Measurements from ENCODE around the gene PCDH17.

The PCDH17 gene

DNA sequence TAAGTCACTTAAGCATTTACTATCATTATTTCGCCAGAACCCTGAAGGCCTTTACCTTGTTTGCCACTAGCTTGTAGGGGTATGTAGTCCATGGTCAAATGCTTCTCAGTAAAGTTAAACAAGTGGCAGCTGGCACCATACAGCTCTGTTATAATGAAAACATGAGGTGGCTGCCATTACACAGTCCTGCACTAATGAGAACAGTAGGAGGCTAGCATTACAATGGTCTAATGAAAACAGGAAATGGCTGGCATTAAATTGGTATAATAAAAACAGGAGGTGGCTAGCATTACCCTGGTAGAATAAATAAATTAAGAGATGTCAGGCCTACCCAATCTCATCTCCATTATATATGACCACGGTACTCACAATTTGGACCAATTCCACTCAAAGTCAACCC, 107.5 kb downstream of the PCDH17 start:
- TF ChIP-seq, protein P1, sequence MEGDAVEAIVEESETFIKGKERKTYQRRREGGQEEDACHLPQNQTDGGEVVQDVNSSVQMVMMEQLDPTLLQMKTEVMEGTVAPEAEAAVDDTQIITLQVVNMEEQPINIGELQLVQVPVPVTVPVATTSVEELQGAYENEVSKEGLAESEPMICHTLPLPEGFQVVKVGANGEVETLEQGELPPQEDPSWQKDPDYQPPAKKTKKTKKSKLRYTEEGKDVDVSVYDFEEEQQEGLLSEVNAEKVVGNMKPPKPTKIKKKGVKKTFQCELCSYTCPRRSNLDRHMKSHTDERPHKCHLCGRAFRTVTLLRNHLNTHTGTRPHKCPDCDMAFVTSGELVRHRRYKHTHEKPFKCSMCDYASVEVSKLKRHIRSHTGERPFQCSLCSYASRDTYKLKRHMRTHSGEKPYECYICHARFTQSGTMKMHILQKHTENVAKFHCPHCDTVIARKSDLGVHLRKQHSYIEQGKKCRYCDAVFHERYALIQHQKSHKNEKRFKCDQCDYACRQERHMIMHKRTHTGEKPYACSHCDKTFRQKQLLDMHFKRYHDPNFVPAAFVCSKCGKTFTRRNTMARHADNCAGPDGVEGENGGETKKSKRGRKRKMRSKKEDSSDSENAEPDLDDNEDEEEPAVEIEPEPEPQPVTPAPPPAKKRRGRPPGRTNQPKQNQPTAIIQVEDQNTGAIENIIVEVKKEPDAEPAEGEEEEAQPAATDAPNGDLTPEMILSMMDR (IDR thresholded peaks at IDR 0.05; ENCODE audit: low read depth, low read length), result no peak
- H3K4me3 ChIP-seq (ENCODE audit: low read depth, low read length), result no peak overlapping the region

DNA sequence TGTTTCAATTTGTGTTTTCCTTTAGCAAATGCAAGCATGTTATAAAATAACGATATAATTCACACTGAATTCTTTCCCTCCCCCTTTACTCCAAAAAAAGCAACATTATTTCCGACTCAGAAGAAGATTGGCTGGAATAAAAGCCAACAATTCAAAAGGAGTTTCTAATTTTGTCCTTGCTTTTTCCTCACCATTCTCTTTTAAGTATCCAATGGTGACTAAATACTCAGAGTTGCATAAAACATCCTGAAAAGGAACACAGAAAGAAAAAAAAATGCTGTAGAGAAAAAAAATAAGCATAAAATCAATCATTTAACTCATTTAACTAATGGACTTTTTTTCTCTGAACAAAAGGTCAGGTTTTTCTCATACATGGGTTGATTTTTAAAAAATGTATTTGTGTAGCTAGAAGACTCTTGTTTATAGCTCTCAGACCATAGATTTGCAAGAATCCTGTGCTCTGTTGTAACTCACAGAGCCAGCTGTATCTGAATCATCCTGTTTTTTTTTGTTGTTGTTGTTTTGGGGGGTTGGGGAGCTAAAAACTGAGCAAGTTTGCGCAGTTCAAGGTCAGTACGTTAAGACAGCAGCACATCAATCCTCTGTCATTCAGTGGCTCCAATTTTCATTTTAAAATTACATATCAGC, 108.1 kb downstream of the PCDH17 start:
- TF ChIP-seq, protein P1 (IDR thresholded peaks at IDR 0.05; ENCODE audit: low read depth, low read length), result no peak
- H3K4me3 ChIP-seq (ENCODE audit: low read depth, low read length), result no peak overlapping the region

DNA sequence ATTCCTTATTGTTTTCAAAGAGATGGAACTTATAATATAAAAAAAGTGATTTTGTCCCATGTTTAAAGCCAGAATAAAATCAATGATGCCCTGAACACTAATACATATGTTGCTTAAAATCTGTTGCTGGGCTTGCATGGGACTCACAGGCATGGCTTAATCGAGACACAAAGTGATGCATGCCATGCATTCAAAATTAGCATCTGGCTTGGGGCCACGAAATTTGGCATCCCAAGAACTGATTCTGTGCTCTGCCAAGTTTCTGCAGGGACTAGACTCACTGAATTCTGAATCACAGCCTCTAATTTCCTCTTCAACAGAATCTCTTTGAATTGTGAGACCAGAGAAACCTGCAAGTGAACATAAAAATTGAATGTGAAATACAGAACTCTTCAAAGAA, 109.2 kb downstream of the PCDH17 start:
- TF ChIP-seq, protein P1 (IDR thresholded peaks at IDR 0.05; ENCODE audit: low read depth, low read length), result no peak
- no peak overlapping the region for H3K4me3 ChIP-seq (ENCODE audit: low read depth, low read length)

DNA sequence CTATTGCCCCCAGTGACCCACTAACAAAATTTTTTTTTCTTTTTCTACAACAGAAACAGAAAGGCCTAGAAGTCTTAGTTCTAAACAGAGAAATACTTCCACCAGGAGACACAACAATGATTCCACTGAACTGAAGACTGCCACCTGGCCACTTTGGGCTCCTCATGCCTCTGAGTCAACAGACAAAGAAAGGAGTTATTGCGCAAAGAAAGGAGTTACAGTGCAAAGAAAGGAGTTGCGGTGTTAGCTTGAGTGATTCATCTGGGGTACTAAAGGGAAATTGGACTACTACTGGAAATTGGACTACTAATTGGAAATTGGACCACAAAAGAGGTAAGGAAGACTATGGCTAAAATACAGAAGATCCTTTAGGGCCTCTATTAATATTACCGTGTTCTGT, 116.6 kb downstream of the PCDH17 start:
- no peak overlapping the region for H3K4me3 ChIP-seq (ENCODE audit: low read depth, low read length)
- TF ChIP-seq, protein P1 (IDR thresholded peaks at IDR 0.05; ENCODE audit: low read depth, low read length), result no peak

DNA sequence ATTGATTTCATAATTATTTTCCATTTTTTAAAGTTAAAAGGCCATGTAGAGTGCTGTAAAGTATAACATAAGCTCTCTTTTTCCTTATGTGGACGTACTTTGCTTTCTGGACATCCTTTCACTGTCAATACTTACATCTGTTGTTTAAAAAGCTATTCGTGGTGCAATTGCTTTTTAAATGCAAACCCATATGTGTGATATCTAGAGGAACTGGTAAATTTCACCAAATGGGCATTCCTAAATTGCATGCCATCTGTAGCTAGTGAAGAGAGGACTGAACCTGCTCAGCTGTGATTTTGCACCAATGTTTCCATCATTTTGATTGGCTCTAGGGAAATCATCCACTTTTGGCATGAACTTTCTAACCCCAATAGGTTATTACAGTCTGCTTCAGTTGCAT, 129.4 kb downstream of the PCDH17 start:
- TF ChIP-seq, protein P1 (IDR thresholded peaks at IDR 0.05; ENCODE audit: low read depth, low read length), result no peak
- H3K4me3 ChIP-seq (ENCODE audit: low read depth, low read length), result no peak overlapping the region

DNA sequence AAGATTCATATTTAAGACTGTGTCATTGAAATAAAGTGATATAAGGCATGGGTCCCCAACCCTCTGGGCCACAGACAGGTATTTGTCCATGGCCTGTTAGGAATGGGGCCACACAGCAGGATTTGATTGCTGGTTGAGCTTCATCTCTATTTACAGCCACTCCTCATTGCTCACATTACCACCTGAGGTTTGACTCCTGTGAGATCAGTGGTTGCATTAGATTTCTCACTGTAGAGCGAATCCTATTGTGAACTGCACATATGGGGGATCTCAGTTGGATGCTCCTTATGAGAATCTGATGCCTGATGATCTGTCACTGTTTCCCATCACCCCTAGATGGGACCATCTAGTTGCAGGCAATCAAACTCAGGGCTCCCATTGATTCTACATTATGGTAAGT, 132.1 kb downstream of the PCDH17 start:
- no peak overlapping the region for H3K4me3 ChIP-seq (ENCODE audit: low read depth, low read length)
- TF ChIP-seq, protein P1 (IDR thresholded peaks at IDR 0.05; ENCODE audit: low read depth, low read length), result no peak

Data from WI38 (cell line).